PC-9 (cell line): ENCODE data around the gene GJB4. TPM values are rescaled to one million over a fixed set of nuclear protein-coding genes. Genes with fewer than 3 reads are reported as not detected.
"Not testable (repeated sequence)": the region's sequence is repeated elsewhere in the genome, so short reads cannot be mapped to it uniquely, and the experiment has no call there.

Experiments used
- BruUV-seq: library from RNA; stranded (reverse); fragments of 400-500 nt; replicated peaks from 2 replicates; lab custom pipeline; 2021; lab: Mats Ljungman, UMichigan
- CTCF ChIA-PET: fragments of 300-600 bp; sonication (Branson Sonifier 250); formaldehyde crosslinking; loops from one replicate; lab custom pipeline; 2022; ENCODE audit warnings: antibody characterized with exemption; lab: Charles Lee
- POLR2A ChIA-PET: fragments of 300-600 bp; sonication (Branson Sonifier 250); formaldehyde crosslinking; loops from one replicate; lab custom pipeline; 2022; ENCODE audit warnings: antibody characterized with exemption; ENCODE audit not compliant: unreplicated experiment; lab: Charles Lee
- DNase-seq, 2 experiments: peaks; one replicate each; pipeline versions ENCODE4 v3.0.0 to v3.0.0-alpha.2; 2015 to 2022; ENCODE audit warnings: mixed read lengths in 1 of 2
- H2AFZ ChIP-seq: fragments of 200-600 bp; sonication (generic); 2 replicates; pipeline ENCODE4 v1.8.1; 2017; ENCODE audit warnings: antibody characterized with exemption
- H3F3A ChIP-seq: fragments of 200-600 bp; sonication (generic); 2 replicates; pipeline ENCODE4 v1.8.1; 2017; ENCODE audit warnings: antibody characterized with exemption, mild to moderate bottlenecking, low read depth; ENCODE audit not compliant: insufficient read depth
- H3K27ac ChIP-seq: fragments of 200-600 bp; sonication (generic); 2 replicates; pipeline ENCODE4 v1.6.1; 2016; ENCODE audit warnings: mixed run types
- H3K27me3 ChIP-seq: fragments of 200-600 bp; sonication (generic); 2 replicates; pipeline ENCODE4 v1.6.1; 2016; ENCODE audit warnings: low read depth, mixed run types; ENCODE audit not compliant: insufficient read depth
- H3K36me3 ChIP-seq: fragments of 200-600 bp; sonication (generic); 2 replicates; pipeline ENCODE4 v1.6.1; 2016; ENCODE audit warnings: low read depth, mixed run types
- H3K4me1 ChIP-seq: fragments of 200-600 bp; sonication (generic); replicated peaks from 2 replicates; pipeline ENCODE4 v1.6.1; 2016; ENCODE audit warnings: mixed run types; ENCODE audit not compliant: insufficient read depth
- H3K4me2 ChIP-seq: fragments of 200-600 bp; sonication (generic); 2 replicates; pipeline ENCODE4 v1.6.1; 2017; ENCODE audit warnings: mixed run types
- H3K4me3 ChIP-seq: fragments of 200-600 bp; sonication (generic); 2 replicates; pipeline ENCODE4 v1.6.1; 2016; ENCODE audit warnings: mixed run types
- H3K79me2 ChIP-seq: fragments of 200-600 bp; sonication (generic); 2 replicates; pipeline ENCODE4 v1.6.1; 2017; ENCODE audit warnings: low read depth, mixed run types
- H3K9me2 ChIP-seq: fragments of 200-600 bp; sonication (generic); 2 replicates; pipeline ENCODE4 v1.8.1; 2017; ENCODE audit warnings: mild to moderate bottlenecking; ENCODE audit not compliant: insufficient read depth
- H3K9me3 ChIP-seq: fragments of 200-600 bp; sonication (generic); 2 replicates; pipeline ENCODE4 v1.8.1; 2016; ENCODE audit warnings: low read depth; ENCODE audit not compliant: insufficient read depth
- H4K20me1 ChIP-seq: fragments of 200-600 bp; sonication (generic); 2 replicates; pipeline ENCODE4 v1.8.1; 2017; ENCODE audit not compliant: insufficient read depth
- EZH2 ChIP-seq: fragments of 200-600 bp; sonication (generic); IDR thresholded peaks from 2 replicates; pipeline ENCODE4 v1.8.0; 2017; ENCODE audit warnings: antibody characterized with exemption, low read depth
- intact Hi-C: fragments of 100-400 bp; cut with micrococcal nuclease; formaldehyde crosslinking; loops from one replicate; pipeline ENCODE4 v1.10.0; 2022; ENCODE audit not compliant: unreplicated experiment
- total RNA-seq: library from RNA; stranded (reverse); gene quantifications from 2 replicates; pipeline ENCODE4 v1.2.3, GENCODE V29; 2021
- TF ChIP-seq, protein P1 (sequence below): fragments of 200-600 bp; sonication (generic); conservative IDR thresholded peaks from 2 replicates; pipeline ENCODE4 v1.6.1; 2017; ENCODE audit warnings: mixed run types, antibody characterized with exemption, mild to moderate bottlenecking, moderate library complexity

GJB4 gene
- total RNA-seq, 1 experiment from 2014 or later: 5.8 TPM

DNA sequence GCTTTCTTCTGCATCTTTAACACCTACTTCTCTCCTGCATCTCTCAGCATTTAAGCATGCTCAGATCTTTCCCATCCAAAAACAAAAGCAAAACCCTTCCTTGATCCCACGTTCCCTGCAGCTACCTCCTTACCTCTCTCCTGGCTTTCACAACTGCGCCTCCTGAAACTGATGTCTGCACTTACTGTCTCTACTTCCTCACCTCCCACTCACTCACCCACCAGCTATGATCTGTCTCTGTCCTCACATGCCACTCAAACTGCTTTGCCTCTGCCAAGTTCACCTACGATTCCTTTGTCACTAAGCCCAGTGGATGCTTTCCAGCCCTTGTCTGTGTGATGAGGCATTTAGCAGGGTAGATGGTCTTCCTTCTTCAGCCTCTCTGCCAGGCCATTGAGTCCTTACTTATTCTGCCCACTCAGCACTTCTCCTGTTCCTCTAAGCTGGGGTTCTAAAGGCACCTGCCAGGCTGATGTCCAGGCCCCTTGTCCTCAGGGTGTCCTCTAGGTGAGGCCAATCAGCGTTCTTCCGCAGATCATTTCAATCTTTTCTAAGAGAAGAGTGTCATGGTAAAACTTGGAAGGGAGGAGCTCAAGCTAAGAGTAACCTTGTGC lies 11.5 kb downstream of the GJB4 start:
- Histone ChIP-seq H3K4me2 (no peak overlapping the region), H3K27ac (no peak overlapping the region), H2AFZ (no peak overlapping the region), H3K9me2 (0 out of 2 replicates have a peak, but pooled peaks cover 3% of the 10 kb centered on the region), H3K4me1 (peaks cover 7% of the 10 kb centered on the region; the same call in 1 of the 2 replicates), H3K4me3 (no peak overlapping the region), H3K27me3 (no peaks in the 10 kb centered on the region), H3K9me3 (peaks cover 3% of the 10 kb centered on the region; the same call in 1 of the 2 replicates), H4K20me1 (no peaks in the 10 kb centered on the region), H3K79me2 (no peaks in the 10 kb centered on the region), H3F3A (no peaks in the 10 kb centered on the region), H3K36me3 (no peaks in the 10 kb centered on the region)
- ChIA-PET POLR2A (no interaction called here), CTCF (no interaction called here)
- no TSS peak for BruUV-seq
- intact Hi-C loops: no loop called here
- no peak for DNase-seq
- TF ChIP-seq, protein P1, sequence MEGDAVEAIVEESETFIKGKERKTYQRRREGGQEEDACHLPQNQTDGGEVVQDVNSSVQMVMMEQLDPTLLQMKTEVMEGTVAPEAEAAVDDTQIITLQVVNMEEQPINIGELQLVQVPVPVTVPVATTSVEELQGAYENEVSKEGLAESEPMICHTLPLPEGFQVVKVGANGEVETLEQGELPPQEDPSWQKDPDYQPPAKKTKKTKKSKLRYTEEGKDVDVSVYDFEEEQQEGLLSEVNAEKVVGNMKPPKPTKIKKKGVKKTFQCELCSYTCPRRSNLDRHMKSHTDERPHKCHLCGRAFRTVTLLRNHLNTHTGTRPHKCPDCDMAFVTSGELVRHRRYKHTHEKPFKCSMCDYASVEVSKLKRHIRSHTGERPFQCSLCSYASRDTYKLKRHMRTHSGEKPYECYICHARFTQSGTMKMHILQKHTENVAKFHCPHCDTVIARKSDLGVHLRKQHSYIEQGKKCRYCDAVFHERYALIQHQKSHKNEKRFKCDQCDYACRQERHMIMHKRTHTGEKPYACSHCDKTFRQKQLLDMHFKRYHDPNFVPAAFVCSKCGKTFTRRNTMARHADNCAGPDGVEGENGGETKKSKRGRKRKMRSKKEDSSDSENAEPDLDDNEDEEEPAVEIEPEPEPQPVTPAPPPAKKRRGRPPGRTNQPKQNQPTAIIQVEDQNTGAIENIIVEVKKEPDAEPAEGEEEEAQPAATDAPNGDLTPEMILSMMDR: no peak
- no peak for TF ChIP-seq EZH2

DNA sequence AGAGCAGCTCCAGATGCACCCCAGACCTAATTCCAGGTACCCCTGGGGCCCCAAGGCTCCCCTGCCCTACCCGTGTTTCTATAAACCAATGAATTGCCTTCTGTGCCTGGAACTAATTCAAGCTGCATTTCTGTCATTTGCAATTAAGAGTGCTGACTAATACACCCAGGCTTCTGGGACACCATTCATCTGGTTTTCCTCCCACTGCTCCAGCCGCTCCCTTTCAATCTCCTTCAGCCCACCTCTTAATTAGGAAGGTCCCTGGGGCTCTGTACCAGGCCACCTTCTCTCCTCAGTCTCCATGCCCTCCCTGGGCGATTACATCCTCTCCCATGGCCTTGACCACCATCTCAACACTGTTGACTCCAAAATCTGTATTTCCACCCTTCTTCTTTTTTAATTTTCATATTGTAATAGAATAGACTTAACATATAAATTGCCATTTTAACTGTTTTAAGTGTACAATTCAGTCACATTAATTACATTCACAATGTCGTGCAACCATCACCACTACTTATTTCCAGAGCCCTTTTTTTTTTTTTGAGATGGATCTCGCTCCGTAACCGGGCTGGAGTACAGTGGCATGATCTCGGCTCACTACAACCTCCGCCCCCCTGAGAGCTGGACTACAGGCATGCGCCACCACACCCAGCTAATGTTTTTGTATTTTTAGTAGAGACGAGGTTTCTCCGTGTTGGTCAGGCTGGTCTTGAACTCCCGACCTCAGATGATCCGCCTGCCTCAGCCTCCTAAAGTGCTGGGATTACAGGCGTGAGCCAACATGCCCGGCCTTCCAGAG lies 12.2 kb downstream of the GJB4 start:
- ChIA-PET POLR2A (no interaction called here), CTCF (interaction anchor here (0.6 kb wide), 1 partner anchor 261 kb away, joined by 9 read pairs; no protein-coding TSS in a partner anchor)
- Histone ChIP-seq H3K9me3 (0 out of 2 replicates have a peak, but pooled peaks cover 3% of the 10 kb centered on the region), H4K20me1 (no peaks in the 10 kb centered on the region), H3K27ac (no peak overlapping the region), H2AFZ (no peak overlapping the region), H3K79me2 (no peaks in the 10 kb centered on the region), H3K36me3 (no peaks in the 10 kb centered on the region), H3K9me2 (0 out of 2 replicates have a peak, but pooled peaks cover 3% of the 10 kb centered on the region), H3K27me3 (no peaks in the 10 kb centered on the region), H3F3A (no peaks in the 10 kb centered on the region), H3K4me2 (no peak overlapping the region), H3K4me3 (no peak overlapping the region), H3K4me1 (peaks cover 15% of the 10 kb centered on the region)
- DNase-seq: no peak
- no peak for TF ChIP-seq EZH2
- TF ChIP-seq, protein P1: no peak
- intact Hi-C loops: no loop called here
- BruUV-seq: no TSS peak

DNA sequence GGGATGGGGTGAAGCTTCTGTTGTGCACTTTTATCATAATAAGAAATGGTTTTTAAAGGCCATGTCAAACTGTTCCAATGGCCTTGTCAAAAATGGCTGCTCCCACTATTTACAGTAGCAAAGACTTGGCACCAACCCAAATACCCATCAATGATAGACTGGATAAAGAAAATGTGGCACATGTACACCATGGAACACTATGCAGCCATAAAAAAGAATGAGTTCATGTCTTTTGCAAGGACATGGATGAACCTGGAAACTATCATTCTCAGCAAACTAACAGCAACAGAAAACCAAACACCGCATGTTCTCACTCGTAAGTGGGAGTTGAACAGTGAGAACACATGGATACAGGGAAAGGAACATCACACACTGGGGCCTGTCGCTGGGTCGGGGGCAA lies 13.6 kb downstream of the GJB4 start:
- H3K27me3 ChIP-seq, H4K20me1 ChIP-seq, H3K36me3 ChIP-seq, DNase-seq, intact Hi-C loops, BruUV-seq, H3K9me3 ChIP-seq, H3K4me2 ChIP-seq, H2AFZ ChIP-seq, CTCF ChIA-PET, H3K27ac ChIP-seq, H3K4me3 ChIP-seq, POLR2A ChIA-PET, H3K79me2 ChIP-seq, H3F3A ChIP-seq, H3K9me2 ChIP-seq: not testable (repeated sequence)
- H3K4me1 ChIP-seq: peaks cover 29% of the 10 kb centered on the region
